GM12878 (cell line): ENCODE results near the gene PKP2. TPM values are rescaled to one million over a fixed set of nuclear protein-coding genes. Genes with fewer than 3 reads are reported as not detected.
A peak's percentile ranks its signal among the peaks of the same experiment; 100 is the strongest.

Experiments
- ATAC-seq: fragments of 200-7000 bp; cut with Tn5 transposase; 3 replicates; pipeline ENCODE4 v1.9.1; 2020; ENCODE audit warnings: mild to moderate bottlenecking, moderate library complexity
- BruUV-seq: library from RNA; stranded (reverse); fragments of 400-500 nt; replicated peaks from 2 replicates; lab custom pipeline; 2021; lab: Mats Ljungman, UMichigan
- CTCF ChIA-PET: fragments of 300-600 bp; sonication (Branson Sonifier 250); formaldehyde crosslinking; extraction: SDS; loops from one replicate; lab custom pipeline; 2021; ENCODE audit warnings: inconsistent platforms; lab: Yijun Ruan, JAX
- POLR2A ChIA-PET: fragments of 350-600 bp; formaldehyde crosslinking; extraction: SDS; loops from one replicate; lab custom pipeline; 2021; ENCODE audit warnings: inconsistent platforms; lab: Charles Lee
- RAD21 ChIA-PET: fragments of 300-600 bp; sonication (Branson Sonifier 250); formaldehyde crosslinking; loops from one replicate; lab custom pipeline; 2023; ENCODE audit warnings: antibody characterized with exemption; ENCODE audit not compliant: unreplicated experiment; lab: Charles Lee
- SMC1A ChIA-PET: fragments of 300-600 bp; sonication (Branson Sonifier 250); formaldehyde crosslinking; loops from one replicate; lab custom pipeline; 2023; ENCODE audit not compliant: unreplicated experiment, uncharacterized antibody; lab: Charles Lee
- DNase-seq: peaks from one replicate; pipeline ENCODE4 v3.0.0-alpha.2; 2011; ENCODE audit warnings: low read depth, low spot score
- FAIRE-seq: peaks from 3 replicates; lab custom pipeline; 2011; peaks lifted over from hg19 to GRCh38; lab: Jason Lieb, UNC
- H2AFZ ChIP-seq: 2 replicates; pipeline ENCODE4 v1.6.0; 2011; ENCODE audit warnings: low read depth, low read length, control low read depth; ENCODE audit not compliant: control insufficient read depth
- H3K27ac ChIP-seq: 2 replicates; pipeline ENCODE4 v1.5.1; 2011; ENCODE audit warnings: control low read depth; ENCODE audit not compliant: control insufficient read depth, insufficient read depth
- H3K27me3 ChIP-seq, 2 experiments: replicated peaks in 1 of 2; 2 replicates each; pipeline versions ENCODE4 v1.6.0 to v1.6.1; 2011; ENCODE audit warnings: low read length in 1 of 2; ENCODE audit not compliant: control insufficient read depth in 2 of 2, insufficient read depth in 2 of 2
- H3K36me3 ChIP-seq, 2 experiments: 2 replicates each; pipeline ENCODE4 v1.5.1; 2011; ENCODE audit warnings: low read length in 1 of 2; ENCODE audit not compliant: control insufficient read depth in 2 of 2, insufficient read depth in 2 of 2
- H3K4me1 ChIP-seq: 2 replicates; pipeline ENCODE4 v1.6.1; 2011; ENCODE audit warnings: mild to moderate bottlenecking, low read length, moderate library complexity, mixed read lengths; ENCODE audit not compliant: control insufficient read depth, insufficient read depth
- H3K4me2 ChIP-seq: 2 replicates; pipeline ENCODE4 v1.6.0; 2011; ENCODE audit warnings: control low read depth; ENCODE audit not compliant: control insufficient read depth, insufficient read depth
- H3K4me3 ChIP-seq: fragments of 200-600 bp; sonication (generic); 2 replicates; pipeline ENCODE4 v1.5.1; 2016
- H3K79me2 ChIP-seq: 2 replicates; pipeline ENCODE4 v1.6.0; 2011; ENCODE audit warnings: low read length; ENCODE audit not compliant: control insufficient read depth, insufficient read depth
- H3K9ac ChIP-seq: 2 replicates; pipeline ENCODE4 v1.8.0; 2011; ENCODE audit warnings: low read length, control low read depth, mixed read lengths; ENCODE audit not compliant: control insufficient read depth, insufficient read depth
- H3K9me3 ChIP-seq: replicated peaks from 3 replicates; pipeline ENCODE4 v1.5.1; 2011; ENCODE audit warnings: mild to moderate bottlenecking, low read length; ENCODE audit not compliant: control insufficient read depth, insufficient read depth
- H4K20me1 ChIP-seq: 2 replicates; pipeline ENCODE4 v1.6.0; 2011; ENCODE audit not compliant: control insufficient read depth, insufficient read depth
- BCL11A ChIP-seq: IDR thresholded peaks from 2 replicates; pipeline ENCODE4 v1.6.1; 2011; ENCODE audit warnings: low read depth, low read length
- BHLHE40 ChIP-seq, 2 experiments: fragments of 450-650 bp in 1 of 2; IDR thresholded peaks; 2 replicates each; pipeline ENCODE4 v1.6.1; 2011 to 2017; ENCODE audit warnings: low read depth in 2 of 2, borderline replicate concordance in 1 of 2, improper control_type of control experiment in 1 of 2, low read length in 1 of 2, mild to moderate bottlenecking in 1 of 2
- DPF2 ChIP-seq: fragments of 450-650 bp; IDR thresholded peaks from 2 replicates; pipeline ENCODE4 v1.6.1; 2017; ENCODE audit warnings: mild to moderate bottlenecking
- IKZF1 ChIP-seq: fragments of 450-650 bp; conservative IDR thresholded peaks from 2 replicates; pipeline ENCODE4 v1.6.1; 2017; ENCODE audit warnings: antibody characterized with exemption, mild to moderate bottlenecking
- JUNB ChIP-seq: IDR thresholded peaks from 2 replicates; pipeline ENCODE4 v1.6.1; 2016; ENCODE audit warnings: antibody characterized with exemption, mild to moderate bottlenecking
- MEF2A ChIP-seq: IDR thresholded peaks from 2 replicates; pipeline ENCODE4 v1.6.1; 2011; ENCODE audit warnings: low read depth, mild to moderate bottlenecking, low read length, moderate library complexity; ENCODE audit not compliant: insufficient read depth
- MLLT1 ChIP-seq: fragments of 450-650 bp; IDR thresholded peaks from 2 replicates; pipeline ENCODE4 v1.6.1; 2016; ENCODE audit warnings: mild to moderate bottlenecking
- MTA3 ChIP-seq: IDR thresholded peaks from 2 replicates; pipeline ENCODE4 v1.6.1; 2012; ENCODE audit warnings: low read length, inconsistent platforms, borderline replicate concordance
- MXI1 ChIP-seq: fragments of 150-350 bp; IDR thresholded peaks from 2 replicates; pipeline ENCODE4 v1.6.1; 2011; ENCODE audit warnings: low read depth, mild to moderate bottlenecking, inconsistent platforms, low read length, improper control_type of control experiment
- RUNX3 ChIP-seq: IDR thresholded peaks from 2 replicates; pipeline ENCODE4 v1.6.1; 2012; ENCODE audit warnings: low read length, inconsistent platforms
- SMARCA5 ChIP-seq: fragments of 450-650 bp; IDR thresholded peaks from 2 replicates; pipeline ENCODE4 v1.6.1; 2017; ENCODE audit warnings: mild to moderate bottlenecking
- SREBF2 ChIP-seq: IDR thresholded peaks from 2 replicates; pipeline ENCODE4 v1.6.1; 2012; ENCODE audit warnings: mild to moderate bottlenecking, low read length
- TBL1XR1 ChIP-seq: IDR thresholded peaks from 2 replicates; pipeline ENCODE4 v1.6.1; 2012; ENCODE audit warnings: low read depth, low read length, improper control_type of control experiment
- WGBS: methylation state at CpG from one replicate; pipeline ENCODE4 v1.1.6; 2016; ENCODE audit warnings: low lambda C conversion rate; ENCODE audit not compliant: insufficient replicate concordance, insufficient coverage; ENCODE audit errors: missing lambda C conversion rate; 5-methylcytosine and 5-hydroxymethylcytosine counted together
- in situ Hi-C: fragments of 300-500 bp; cut with MboI; formaldehyde crosslinking; loops from 9 replicates; pipeline ENCODE4 v1.14.3; 2018; ENCODE audit warnings: mixed read lengths
- intact Hi-C: fragments of 100-400 bp; cut with micrococcal nuclease; formaldehyde crosslinking; loops from one replicate; pipeline ENCODE4 v1.14.2; 2022; ENCODE audit not compliant: unreplicated experiment
- polyA plus RNA-seq, 11 experiments: library from polyadenylated mRNA; depleted of rRNA in 4 of 11; unstranded in 6 of 11; stranded (reverse) in 5 of 11; fragments of >200 nt; fragmentation: Nextera tagmentation in 4 of 11; fragmentation: Illumina TruSeq in 1 of 11; extraction: Ambion mirVana in 4 of 11; extraction: Trizol in 1 of 11; gene quantifications; 1 replicate in 1 of 11; 2 replicates in 10 of 11; pipeline versions ENCODE4 v1.2.1 to v1.2.3, GENCODE V29; 2011 to 2016; ENCODE audit warnings: inconsistent platforms in 2 of 11, missing spikeins in 2 of 11, low read depth in 1 of 11
- total RNA-seq, 4 experiments: library from RNA; depleted of rRNA in 3 of 4; stranded (reverse); fragments of >200 nt in 3 of 4; fragmentation: Illumina TruSeq in 1 of 4; extraction: Trizol in 1 of 4; gene quantifications; 2 replicates each; pipeline versions ENCODE4 v1.2.1 to v1.2.3, GENCODE V29; 2013 to 2021
- TF ChIP-seq, protein P1 (sequence below): fragments of 450-650 bp; IDR thresholded peaks from 2 replicates; pipeline ENCODE4 v1.6.1; 2018; ENCODE audit warnings: borderline replicate concordance, mild to moderate bottlenecking; ENCODE audit not compliant: partially characterized antibody
- TF ChIP-seq, protein P2 (sequence below): IDR thresholded peaks from 2 replicates; pipeline ENCODE4 v1.6.1; 2012; ENCODE audit warnings: low read length, inconsistent platforms

The PKP2 gene
- total and polyA plus RNA-seq, 10 of the 15 experiments (the other 5 are each of a cell fraction or from before 2014, with no cell fraction given): 0.02 to 4.1 (median 0.07) TPM; not detected in 4

- in situ Hi-C loops: loop anchor here (25.0 kb wide), 1 partner anchor 1244 kb away; the partner anchor contains the start of gene ETFBKMT
- Histone ChIP-seq H3K27ac (peak overlapping the region; percentile 15; the same call in 1 of the 2 replicates), H3K4me2 (peak overlapping the region; percentile 51; the same call in 1 of the 2 replicates), H3K27me3 (no peaks in the 10 kb centered on the region; a peak in 1 of 4 replicates), H3K36me3 (no peaks in the 10 kb centered on the region), H3K9me3 (peaks cover 3% of the 10 kb centered on the region; the same call in 1 of the 3 replicates), H3K4me3 (no peak overlapping the region), H3K4me1 (peaks cover 8% of the 10 kb centered on the region; the same call in 1 of the 2 replicates), H2AFZ (no peak overlapping the region), H3K9ac (no peak overlapping the region), H3K79me2 (no peaks in the 10 kb centered on the region), H4K20me1 (no peaks in the 10 kb centered on the region)
- ATAC-seq: peak; percentile 98
- FAIRE-seq: peak; percentile 84
- POLR2A ChIA-PET: interaction anchor here (0.7 kb wide), 2 partner anchors 11 to 286 kb away, joined by 4 to 6 read pairs; no protein-coding TSS in a partner anchor
- DNase-seq: peak; percentile 78
- intact Hi-C loops: loop anchor here (10.0 kb wide), 1 partner anchor 232 kb away; the partner anchor contains the start of gene DNM1L
- SMC1A ChIA-PET: interaction anchor here (0.5 to 1.4 kb wide), 3 partner anchors 21 to 606 kb away, joined by 3 to 4 read pairs (median 4); partner anchors contain the start of gene YARS2
- no TSS peak for BruUV-seq
- CTCF ChIA-PET: interaction anchor here (0.7 to 2.2 kb wide), 5 partner anchors 11 to 203 kb away, joined by 3 to 10 read pairs (median 4); partner anchors contain the start of gene YARS2
- 12% methylated on average over 8 of the region's 9 CpGs for WGBS
- RAD21 ChIA-PET: interaction anchor here (1.2 kb wide), 1 partner anchor 151 kb away, joined by 4 read pairs; the partner anchor contains the start of gene YARS2
- TF ChIP-seq SMARCA5 (peak; percentile 77), DPF2 (peak; percentile 95), IKZF1 (peak; percentile 67), MXI1 (no peak), RUNX3 (peak; percentile 96), BCL11A (peak; percentile 84), MTA3 (peak; percentile 54; the same call in 1 of the 2 replicates), TBL1XR1 (peak; percentile 56; the same call in 1 of the 2 replicates), MEF2A (0 out of 2 replicates have a peak, but pooled peaks have one; percentile 46), SREBF2 (no peak), JUNB (peak; percentile 82), BHLHE40 (IDR thresholded peaks at IDR 0.05; ENCODE audit: borderline replicate concordance in 1 of 2, low read depth in 2 of 2, low read length in 1 of 2) (peak in 1 of 2 experiments; percentile 42; a peak in 2 of 4 replicates), MLLT1 (peak; percentile 65)
- TF ChIP-seq, protein P1, sequence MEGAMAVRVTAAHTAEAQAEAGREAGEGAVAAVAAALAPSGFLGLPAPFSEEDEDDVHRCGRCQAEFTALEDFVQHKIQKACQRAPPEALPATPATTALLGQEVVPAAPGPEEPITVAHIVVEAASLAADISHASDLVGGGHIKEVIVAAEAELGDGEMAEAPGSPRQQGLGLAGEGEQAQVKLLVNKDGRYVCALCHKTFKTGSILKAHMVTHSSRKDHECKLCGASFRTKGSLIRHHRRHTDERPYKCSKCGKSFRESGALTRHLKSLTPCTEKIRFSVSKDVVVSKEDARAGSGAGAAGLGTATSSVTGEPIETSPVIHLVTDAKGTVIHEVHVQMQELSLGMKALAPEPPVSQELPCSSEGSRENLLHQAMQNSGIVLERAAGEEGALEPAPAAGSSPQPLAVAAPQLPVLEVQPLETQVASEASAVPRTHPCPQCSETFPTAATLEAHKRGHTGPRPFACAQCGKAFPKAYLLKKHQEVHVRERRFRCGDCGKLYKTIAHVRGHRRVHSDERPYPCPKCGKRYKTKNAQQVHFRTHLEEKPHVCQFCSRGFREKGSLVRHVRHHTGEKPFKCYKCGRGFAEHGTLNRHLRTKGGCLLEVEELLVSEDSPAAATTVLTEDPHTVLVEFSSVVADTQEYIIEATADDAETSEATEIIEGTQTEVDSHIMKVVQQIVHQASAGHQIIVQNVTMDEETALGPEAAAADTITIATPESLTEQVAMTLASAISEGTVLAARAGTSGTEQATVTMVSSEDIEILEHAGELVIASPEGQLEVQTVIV: no peak
- TF ChIP-seq, protein P2, sequence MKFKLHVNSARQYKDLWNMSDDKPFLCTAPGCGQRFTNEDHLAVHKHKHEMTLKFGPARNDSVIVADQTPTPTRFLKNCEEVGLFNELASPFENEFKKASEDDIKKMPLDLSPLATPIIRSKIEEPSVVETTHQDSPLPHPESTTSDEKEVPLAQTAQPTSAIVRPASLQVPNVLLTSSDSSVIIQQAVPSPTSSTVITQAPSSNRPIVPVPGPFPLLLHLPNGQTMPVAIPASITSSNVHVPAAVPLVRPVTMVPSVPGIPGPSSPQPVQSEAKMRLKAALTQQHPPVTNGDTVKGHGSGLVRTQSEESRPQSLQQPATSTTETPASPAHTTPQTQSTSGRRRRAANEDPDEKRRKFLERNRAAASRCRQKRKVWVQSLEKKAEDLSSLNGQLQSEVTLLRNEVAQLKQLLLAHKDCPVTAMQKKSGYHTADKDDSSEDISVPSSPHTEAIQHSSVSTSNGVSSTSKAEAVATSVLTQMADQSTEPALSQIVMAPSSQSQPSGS: peak; percentile 71; the same call in 1 of the 2 replicates
Measured at GRCh38 chr12:32906399-32907165, 10.0 kb upstream of the PKP2 start.
